Kidney epithelial cell (primary cell): ENCODE data around the gene BUB1. TPM values are rescaled to one million over a fixed set of nuclear protein-coding genes. Genes with fewer than 3 reads are reported as not detected.

Experiments
- DNase-seq: peaks from one replicate; pipeline ENCODE4 v3.0.0-alpha.2; 2010; ENCODE audit warnings: low read depth
- H3K27me3 ChIP-seq: 2 replicates; pipeline ENCODE4 v1.6.0; 2011; ENCODE audit warnings: low read length; ENCODE audit not compliant: control insufficient read depth, insufficient read depth
- H3K36me3 ChIP-seq: 2 replicates; pipeline ENCODE4 v1.5.1; 2011; ENCODE audit warnings: low read length; ENCODE audit not compliant: control insufficient read depth, insufficient read depth
- H3K4me3 ChIP-seq: 2 replicates; pipeline ENCODE4 v1.5.1; 2011; ENCODE audit warnings: low read depth, mild to moderate bottlenecking, control low read depth, low read length
- CTCF ChIP-seq: IDR thresholded peaks from 2 replicates; pipeline ENCODE4 v1.5.1; 2011; ENCODE audit warnings: mild to moderate bottlenecking, moderate library complexity, low read length, control low read depth, inconsistent platforms; ENCODE audit not compliant: insufficient read depth, poor library complexity, severe bottlenecking
- total RNA-seq: library from RNA; depleted of rRNA; stranded (reverse); fragments of >200 nt; gene quantifications from 2 replicates; pipeline ENCODE4 v1.2.3, GENCODE V29; 2015

BUB1 gene
- total RNA-seq, 1 donor from 2014 or later: 10.2 TPM

DNA sequence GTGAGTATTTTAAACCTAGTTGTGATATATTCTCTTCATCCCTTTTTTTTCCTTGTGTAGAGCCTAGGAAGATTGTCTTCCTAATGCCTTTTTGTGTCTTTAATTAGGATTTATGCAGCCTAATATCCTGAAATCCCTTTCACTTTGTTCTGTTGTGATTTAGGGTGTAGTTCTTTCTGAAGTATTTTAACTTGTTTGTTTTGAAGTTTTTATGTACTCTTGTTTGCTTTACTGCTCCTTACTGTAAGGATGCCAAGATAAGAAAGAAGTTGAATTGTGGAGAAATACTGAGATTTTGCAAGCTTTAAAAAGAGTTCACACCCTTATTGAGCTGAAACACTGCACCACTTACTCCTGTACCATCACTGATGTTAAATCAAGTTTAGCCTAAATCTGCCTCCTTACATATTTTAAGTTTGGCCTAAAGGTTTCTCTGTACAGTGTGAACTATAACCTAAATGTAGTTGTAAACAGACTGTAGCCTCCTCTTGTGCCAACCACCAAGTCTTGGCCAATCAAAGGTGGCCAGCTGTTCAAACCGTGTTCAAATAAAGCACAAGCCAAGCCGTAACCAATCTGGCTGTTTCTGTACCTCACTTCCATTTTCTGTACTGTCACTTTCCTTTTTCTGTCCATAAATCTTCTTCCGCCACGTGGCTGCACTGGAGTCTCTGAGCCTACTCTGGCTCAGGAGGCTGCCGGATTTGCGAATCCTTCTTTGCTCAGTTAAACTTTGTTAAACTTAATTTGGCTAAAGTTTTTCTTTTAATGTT is 36.8 kb upstream of the BUB1 start:
- DNase-seq: no peak
- TF ChIP-seq CTCF: no peak
- Histone ChIP-seq H3K4me3 (no peak overlapping the region), H3K36me3 (no peaks in the 10 kb centered on the region), H3K27me3 (peaks cover 2% of the 10 kb centered on the region)

GRCh38 chr2:110713513-110714362 is 35.9 kb upstream of the BUB1 start:
- DNase-seq: peak; percentile 25
- H3K36me3 ChIP-seq: no peaks in the 10 kb centered on the region
- no peak for TF ChIP-seq CTCF
- no peak overlapping the region for H3K4me3 ChIP-seq
- H3K27me3 ChIP-seq: peaks cover 2% of the 10 kb centered on the region

GRCh38 chr2:110712737-110713136 is 34.9 kb upstream of the BUB1 start:
- no peaks in the 10 kb centered on the region for H3K36me3 ChIP-seq
- no peak for DNase-seq
- no peak for TF ChIP-seq CTCF
- H3K4me3 ChIP-seq: no peak overlapping the region
- H3K27me3 ChIP-seq: peaks cover 2% of the 10 kb centered on the region

GRCh38 chr2:110708455-110708854 is 30.6 kb upstream of the BUB1 start:
- no peak for DNase-seq
- Histone ChIP-seq H3K36me3 (no peaks in the 10 kb centered on the region), H3K27me3 (peaks cover 2% of the 10 kb centered on the region), H3K4me3 (no peak overlapping the region)
- TF ChIP-seq CTCF: no peak

- peaks cover 2% of the 10 kb centered on the region for H3K27me3 ChIP-seq
These were observed 29.6 kb upstream of the BUB1 start for GRCh38 chr2:110707386-110707965.

More at GRCh38 chr2:110707386-110707965, 29.6 kb upstream of the BUB1 start:
- no peak for DNase-seq
- Histone ChIP-seq H3K4me3 (no peak overlapping the region), H3K36me3 (no peaks in the 10 kb centered on the region)
- no peak for TF ChIP-seq CTCF
